ENCODE data around the gene NEURL4. TPM values are rescaled to one million over a fixed set of nuclear protein-coding genes. Genes with fewer than 3 reads are reported as not detected.
A peak's percentile ranks its signal among the peaks of the same experiment; 100 is the strongest.
"Not testable (repeated sequence)": the region's sequence is repeated elsewhere in the genome, so short reads cannot be mapped to it uniquely, and the experiment has no call there.

The NEURL4 gene
- total RNA-seq, 1 experiment from 2014 or later = 81.7 TPM

- BruUV-seq (replicated peaks) = no TSS peak
- POLR2A ChIA-PET (ENCODE audit: low non-redundant PET) = interaction anchor here (0.6 kb wide), 1 partner anchor 61 kb away, joined by 4 read pairs; no protein-coding TSS in a partner anchor
These were observed 5.9 kb upstream of the NEURL4 start for GRCh38 chr17:7334938-7335538.

DNA sequence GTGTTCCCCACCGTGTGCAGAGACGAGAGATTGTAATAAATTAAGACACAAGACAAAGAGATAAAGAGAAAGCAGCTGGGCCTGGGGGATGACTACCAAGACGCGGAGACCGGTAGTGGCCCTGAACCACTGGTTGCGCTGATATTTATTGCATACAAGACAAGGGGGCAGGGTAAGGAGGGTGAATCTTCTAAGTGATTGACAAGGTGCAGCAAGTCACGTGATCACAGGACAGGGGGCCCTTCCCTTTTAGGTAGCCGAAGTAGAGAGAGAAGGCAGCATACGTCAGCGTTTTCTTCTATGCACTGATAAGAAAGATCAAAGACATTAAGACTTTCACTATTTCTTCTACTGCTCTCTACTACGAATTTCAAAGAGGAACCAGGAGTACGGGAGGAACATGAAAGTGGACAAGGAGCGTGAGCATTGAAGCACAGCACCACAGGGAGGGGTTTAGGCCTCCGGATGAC, 3.5 kb upstream of the NEURL4 start:
- H3K4me1 ChIP-seq (ENCODE audit: insufficient read depth, low read length, poor library complexity, severe bottlenecking) = peaks cover 15% of the 10 kb centered on the region
- BruUV-seq (replicated peaks); DNase-seq (ENCODE audit: low spot score); H3K9me3 ChIP-seq (ENCODE audit: low read depth, low read length, poor library complexity, severe bottlenecking); H3K27ac ChIP-seq (ENCODE audit: low read depth, low read length, poor library complexity, severe bottlenecking); H3K36me3 ChIP-seq (ENCODE audit: insufficient read depth, low read length, poor library complexity, severe bottlenecking); CTCF ChIA-PET; POLR2A ChIA-PET (ENCODE audit: low non-redundant PET); H3K27me3 ChIP-seq (replicated peaks; ENCODE audit: insufficient read depth, low read depth, low read length, poor library complexity); H3K4me3 ChIP-seq (ENCODE audit: low read depth, low read length, poor library complexity, severe bottlenecking); intact Hi-C loops (cut with micrococcal nuclease; ENCODE audit: unreplicated experiment): not testable (repeated sequence)

More at GRCh38 chr17:7334938-7335538, 5.9 kb upstream of the NEURL4 start:
- Histone ChIP-seq H3K27me3 (replicated peaks; ENCODE audit: insufficient read depth, low read depth, low read length, poor library complexity) (no peaks in the 10 kb centered on the region), H3K4me3 (ENCODE audit: low read depth, low read length, poor library complexity, severe bottlenecking) (no peak overlapping the region), H3K4me1 (ENCODE audit: insufficient read depth, low read length, poor library complexity, severe bottlenecking) (peaks cover 6% of the 10 kb centered on the region), H3K9me3 (ENCODE audit: low read depth, low read length, poor library complexity, severe bottlenecking) (no peaks in the 10 kb centered on the region), H3K36me3 (ENCODE audit: insufficient read depth, low read length, poor library complexity, severe bottlenecking) (no peaks in the 10 kb centered on the region), H3K27ac (ENCODE audit: low read depth, low read length, poor library complexity, severe bottlenecking) (no peak overlapping the region)
- intact Hi-C loops (cut with micrococcal nuclease; ENCODE audit: unreplicated experiment) = no loop called here
- DNase-seq (ENCODE audit: low spot score) = no peak
- TF ChIP-seq EZH2 (IDR thresholded peaks at IDR 0.05; ENCODE audit: borderline replicate concordance, low read depth, low read length, poor library complexity, severe bottlenecking) = no peak
- no peak for TF ChIP-seq CTCF (conservative IDR thresholded peaks at IDR 0.05; ENCODE audit: low read depth, low read length)
- CTCF ChIA-PET = no interaction called here

DNA sequence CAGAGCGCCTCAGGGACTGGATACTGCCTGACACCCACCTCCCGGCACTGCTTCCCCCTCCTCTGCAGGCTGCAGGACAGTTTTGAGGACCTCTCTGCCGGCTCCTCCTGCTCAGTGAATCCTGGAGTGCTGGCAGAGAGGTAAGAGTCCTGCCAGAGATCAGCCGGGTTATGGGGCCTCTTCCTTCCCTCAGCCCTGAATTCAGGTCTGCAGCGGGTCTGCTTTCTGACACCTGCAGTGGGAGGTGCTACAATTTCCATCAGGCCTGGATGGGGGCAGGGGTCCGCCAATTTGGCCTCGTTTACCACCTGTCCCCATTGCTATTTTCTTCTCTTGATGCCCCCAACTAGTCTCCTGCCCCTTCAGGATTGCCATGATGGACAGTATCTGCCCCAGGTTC, 3.0 kb upstream of the NEURL4 start:
- peaks cover 19% of the 10 kb centered on the region for H3K4me1 ChIP-seq (ENCODE audit: insufficient read depth, low read length, poor library complexity, severe bottlenecking)
- no peak overlapping the region for H3K4me3 ChIP-seq (ENCODE audit: low read depth, low read length, poor library complexity, severe bottlenecking)
- H3K27me3 ChIP-seq (replicated peaks; ENCODE audit: insufficient read depth, low read depth, low read length, poor library complexity) = no peaks in the 10 kb centered on the region
- no peak overlapping the region for H3K27ac ChIP-seq (ENCODE audit: low read depth, low read length, poor library complexity, severe bottlenecking)
- CTCF ChIA-PET = no interaction called here
- no peaks in the 10 kb centered on the region for H3K9me3 ChIP-seq (ENCODE audit: low read depth, low read length, poor library complexity, severe bottlenecking)
- DNase-seq (ENCODE audit: low spot score) = no peak
- H3K36me3 ChIP-seq (ENCODE audit: insufficient read depth, low read length, poor library complexity, severe bottlenecking) = no peaks in the 10 kb centered on the region
- intact Hi-C loops (cut with micrococcal nuclease; ENCODE audit: unreplicated experiment) = no loop called here
- BruUV-seq (replicated peaks) = no TSS peak
- POLR2A ChIA-PET (ENCODE audit: low non-redundant PET) = no interaction called here
- TF ChIP-seq CTCF (conservative IDR thresholded peaks at IDR 0.05; ENCODE audit: low read depth, low read length) = no peak
- TF ChIP-seq EZH2 (IDR thresholded peaks at IDR 0.05; ENCODE audit: borderline replicate concordance, low read depth, low read length, poor library complexity, severe bottlenecking) = no peak

- Histone ChIP-seq H3K9me3 (ENCODE audit: low read depth, low read length, poor library complexity, severe bottlenecking) (no peaks in the 10 kb centered on the region), H3K36me3 (ENCODE audit: insufficient read depth, low read length, poor library complexity, severe bottlenecking) (peaks cover 9% of the 10 kb centered on the region), H3K27me3 (replicated peaks; ENCODE audit: insufficient read depth, low read depth, low read length, poor library complexity) (no peaks in the 10 kb centered on the region), H3K4me3 (ENCODE audit: low read depth, low read length, poor library complexity, severe bottlenecking) (peak overlapping the region; percentile 92), H3K27ac (ENCODE audit: low read depth, low read length, poor library complexity, severe bottlenecking) (peak overlapping the region; percentile 88), H3K4me1 (ENCODE audit: insufficient read depth, low read length, poor library complexity, severe bottlenecking) (peaks cover 19% of the 10 kb centered on the region)
- BruUV-seq (replicated peaks) = no TSS peak
- intact Hi-C loops (cut with micrococcal nuclease; ENCODE audit: unreplicated experiment) = no loop called here
- TF ChIP-seq EZH2 (IDR thresholded peaks at IDR 0.05; ENCODE audit: borderline replicate concordance, low read depth, low read length, poor library complexity, severe bottlenecking) = no peak
- TF ChIP-seq CTCF (conservative IDR thresholded peaks at IDR 0.05; ENCODE audit: low read depth, low read length) = no peak
- ChIA-PET POLR2A (ENCODE audit: low non-redundant PET) (no interaction called here), CTCF (interaction anchor here (0.6 kb wide), 1 partner anchor 116 kb away, joined by 3 read pairs; no protein-coding TSS in a partner anchor)
- no peak for DNase-seq (ENCODE audit: low spot score)
These were observed 1.5 kb upstream of the NEURL4 start for GRCh38 chr17:7330638-7331015.

Data from A673 (cell line).